SJCRH30 (cell line): Measurements from ENCODE around the gene TBC1D8. TPM values are rescaled to one million over a fixed set of nuclear protein-coding genes. Genes with fewer than 3 reads are reported as not detected.
A peak's percentile ranks its signal among the peaks of the same experiment; 100 is the strongest.

Experiments
- DNase-seq, 2 experiments: peaks; one replicate each; pipeline ENCODE4 v3.0.0-alpha.2; 2015 to 2020
- H3K27ac ChIP-seq: fragments of 250-450 bp; sonication (Bioruptor Pico); 2 replicates; pipeline ENCODE4 v1.5.1; 2020; ENCODE audit warnings: mild to moderate bottlenecking, moderate library complexity
- H3K27me3 ChIP-seq: fragments of 250-450 bp; sonication (Bioruptor Pico); 2 replicates; pipeline ENCODE4 v1.5.1; 2020; ENCODE audit warnings: mild to moderate bottlenecking, moderate library complexity
- H3K36me3 ChIP-seq: fragments of 250-450 bp; sonication (Bioruptor Pico); 2 replicates; pipeline ENCODE4 v1.5.1; 2020; ENCODE audit warnings: mild to moderate bottlenecking, moderate library complexity
- H3K4me1 ChIP-seq: fragments of 250-450 bp; sonication (Bioruptor Pico); 2 replicates; pipeline ENCODE4 v1.5.1; 2020; ENCODE audit warnings: mild to moderate bottlenecking, moderate library complexity
- H3K4me3 ChIP-seq: fragments of 250-450 bp; sonication (Bioruptor Pico); 2 replicates; pipeline ENCODE4 v1.5.1; 2020; ENCODE audit warnings: mild to moderate bottlenecking, moderate library complexity
- H3K9me3 ChIP-seq: fragments of 250-450 bp; sonication (Bioruptor Pico); replicated peaks from 2 replicates; pipeline ENCODE4 v1.5.1; 2020; ENCODE audit warnings: mild to moderate bottlenecking, moderate library complexity
- total RNA-seq: library from RNA; depleted of rRNA; stranded (reverse); fragments of >200 nt; shearing (Covaris generic); gene quantifications from 2 replicates; pipeline ENCODE4 v1.2.3, GENCODE V29; 2014

TBC1D8 gene
- total RNA-seq, 1 experiment from 2014 or later = 8.8 TPM

- no peaks in the 10 kb centered on the region for H3K4me1 ChIP-seq
- no peak overlapping the region for H3K4me3 ChIP-seq
- H3K27ac ChIP-seq = no peak overlapping the region
- peak in 1 of 2 experiments; percentile 29 for DNase-seq
- H3K27me3 ChIP-seq = no peaks in the 10 kb centered on the region
- H3K36me3 ChIP-seq = no peaks in the 10 kb centered on the region
- no peaks in the 10 kb centered on the region for H3K9me3 ChIP-seq
These were observed 114.6 kb downstream of the TBC1D8 start for GRCh38 chr2:101036562-101036961.

- DNase-seq = no peak
These were observed 119.0 kb downstream of the TBC1D8 start for GRCh38 chr2:101032084-101032776.

DNA sequence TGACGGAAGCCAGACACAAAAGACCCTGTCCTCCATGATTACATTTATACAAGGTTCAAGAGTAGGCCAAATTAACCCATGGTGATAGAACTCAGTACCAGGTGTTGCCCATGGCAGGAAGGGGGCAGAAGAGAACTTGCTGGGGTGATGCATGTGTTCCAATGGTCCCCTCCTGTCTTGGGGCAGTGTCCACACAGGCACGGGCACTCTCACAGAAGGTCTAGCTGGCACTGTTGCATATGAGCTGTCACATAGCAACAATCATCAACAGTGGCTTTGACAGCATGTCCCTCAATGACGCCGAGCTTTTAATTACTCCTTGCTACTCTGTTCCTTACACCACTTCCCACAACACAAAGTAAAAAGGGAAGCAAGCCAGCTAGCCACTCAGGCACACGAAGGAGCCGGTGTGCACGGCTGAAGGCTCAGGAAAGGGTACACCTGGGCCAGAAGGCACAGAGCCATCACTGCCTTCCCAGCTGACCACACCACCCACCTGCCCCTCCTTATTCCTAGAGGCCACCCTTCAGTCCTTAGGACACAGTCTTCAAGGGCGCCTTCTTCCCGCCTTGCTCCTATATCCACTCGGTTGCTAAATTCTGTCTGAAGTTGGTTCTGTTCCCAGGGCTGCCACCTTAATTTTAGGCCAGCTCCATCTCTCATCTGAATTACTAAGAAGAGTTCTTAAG is 120.2 kb downstream of the TBC1D8 start:
- Histone ChIP-seq H3K9me3 (no peaks in the 10 kb centered on the region), H3K4me3 (no peak overlapping the region), H3K4me1 (no peaks in the 10 kb centered on the region), H3K36me3 (no peaks in the 10 kb centered on the region), H3K27me3 (no peaks in the 10 kb centered on the region), H3K27ac (no peak overlapping the region)
- DNase-seq = no peak

More at GRCh38 chr2:101032084-101032776, 119.0 kb downstream of the TBC1D8 start:
- no peak overlapping the region for H3K27ac ChIP-seq
- H3K4me1 ChIP-seq = no peaks in the 10 kb centered on the region
- no peak overlapping the region for H3K4me3 ChIP-seq
- H3K36me3 ChIP-seq = no peaks in the 10 kb centered on the region
- no peaks in the 10 kb centered on the region for H3K9me3 ChIP-seq
- H3K27me3 ChIP-seq = no peaks in the 10 kb centered on the region

- Histone ChIP-seq H3K4me1 (no peaks in the 10 kb centered on the region), H3K27me3 (no peaks in the 10 kb centered on the region), H3K27ac (no peak overlapping the region), H3K36me3 (0 out of 2 replicates have a peak, but pooled peaks cover 3% of the 10 kb centered on the region), H3K9me3 (no peaks in the 10 kb centered on the region), H3K4me3 (no peak overlapping the region)
- DNase-seq = no peak
These were observed 123.3 kb downstream of the TBC1D8 start for GRCh38 chr2:101027852-101028251.

DNA sequence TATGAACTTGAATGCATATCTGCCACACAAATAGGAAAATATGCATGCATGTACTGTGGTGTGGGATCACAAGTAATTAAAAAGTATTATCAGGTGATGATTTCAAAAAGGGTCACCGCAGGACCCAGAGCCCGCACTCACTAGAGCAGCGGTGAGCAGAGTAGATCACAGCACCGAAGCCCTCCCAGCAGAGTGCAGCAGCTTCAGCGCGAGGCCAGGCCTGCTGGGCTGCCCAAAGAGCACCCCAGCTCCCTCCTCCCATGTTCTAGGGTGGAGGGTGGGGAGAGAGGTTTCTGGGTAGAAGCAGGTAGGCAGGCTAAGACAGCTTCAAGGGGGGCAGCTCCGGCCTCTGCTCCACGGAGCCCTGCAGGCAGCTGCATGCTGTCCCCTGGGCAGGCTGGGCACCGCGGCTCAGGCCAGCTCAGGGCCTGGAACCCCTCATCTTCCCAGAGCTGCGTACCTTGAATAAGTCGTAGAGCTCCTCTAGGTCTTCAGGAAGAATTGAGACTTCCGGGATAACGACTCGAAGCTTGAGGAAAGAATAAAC is 124.2 kb downstream of the TBC1D8 start:
- H3K27me3 ChIP-seq = no peaks in the 10 kb centered on the region
- DNase-seq = no peak
- no peak overlapping the region for H3K27ac ChIP-seq
- H3K4me1 ChIP-seq = no peaks in the 10 kb centered on the region
- H3K4me3 ChIP-seq = no peak overlapping the region
- H3K9me3 ChIP-seq = no peaks in the 10 kb centered on the region
- H3K36me3 ChIP-seq = 0 out of 2 replicates have a peak, but pooled peaks cover 3% of the 10 kb centered on the region

DNA sequence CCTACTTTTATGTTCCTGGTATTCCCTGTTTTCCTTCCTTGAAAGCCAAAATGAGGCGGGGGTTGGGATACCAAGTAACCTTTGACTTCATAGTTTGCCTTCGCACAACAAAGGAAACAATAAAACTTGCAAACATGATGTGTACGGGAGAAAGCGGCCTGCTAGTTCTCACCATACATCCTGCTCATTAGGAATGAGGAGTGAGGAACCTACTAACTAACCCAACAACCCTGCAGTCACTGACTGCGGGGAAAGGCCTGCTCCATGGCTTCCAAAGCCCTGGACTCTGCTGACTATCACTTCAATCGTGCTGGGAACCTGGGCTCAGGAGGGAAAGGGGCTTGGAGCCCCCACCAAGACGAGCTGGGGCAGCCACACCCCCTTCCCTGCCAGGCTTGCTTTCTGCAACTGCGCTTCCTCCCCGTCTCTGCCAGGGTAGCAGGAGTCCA is 124.9 kb downstream of the TBC1D8 start:
- Histone ChIP-seq H3K36me3 (0 out of 2 replicates have a peak, but pooled peaks cover 3% of the 10 kb centered on the region), H3K27ac (no peak overlapping the region), H3K9me3 (no peaks in the 10 kb centered on the region), H3K4me3 (no peak overlapping the region), H3K4me1 (no peaks in the 10 kb centered on the region), H3K27me3 (no peaks in the 10 kb centered on the region)
- no peak for DNase-seq

GRCh38 chr2:101025561-101025960 is 125.6 kb downstream of the TBC1D8 start:
- no peaks in the 10 kb centered on the region for H3K27me3 ChIP-seq
- H3K4me1 ChIP-seq = no peaks in the 10 kb centered on the region
- H3K9me3 ChIP-seq = no peaks in the 10 kb centered on the region
- no peak for DNase-seq
- no peak overlapping the region for H3K4me3 ChIP-seq
- 0 out of 2 replicates have a peak, but pooled peaks cover 3% of the 10 kb centered on the region for H3K36me3 ChIP-seq
- H3K27ac ChIP-seq = no peak overlapping the region

DNA sequence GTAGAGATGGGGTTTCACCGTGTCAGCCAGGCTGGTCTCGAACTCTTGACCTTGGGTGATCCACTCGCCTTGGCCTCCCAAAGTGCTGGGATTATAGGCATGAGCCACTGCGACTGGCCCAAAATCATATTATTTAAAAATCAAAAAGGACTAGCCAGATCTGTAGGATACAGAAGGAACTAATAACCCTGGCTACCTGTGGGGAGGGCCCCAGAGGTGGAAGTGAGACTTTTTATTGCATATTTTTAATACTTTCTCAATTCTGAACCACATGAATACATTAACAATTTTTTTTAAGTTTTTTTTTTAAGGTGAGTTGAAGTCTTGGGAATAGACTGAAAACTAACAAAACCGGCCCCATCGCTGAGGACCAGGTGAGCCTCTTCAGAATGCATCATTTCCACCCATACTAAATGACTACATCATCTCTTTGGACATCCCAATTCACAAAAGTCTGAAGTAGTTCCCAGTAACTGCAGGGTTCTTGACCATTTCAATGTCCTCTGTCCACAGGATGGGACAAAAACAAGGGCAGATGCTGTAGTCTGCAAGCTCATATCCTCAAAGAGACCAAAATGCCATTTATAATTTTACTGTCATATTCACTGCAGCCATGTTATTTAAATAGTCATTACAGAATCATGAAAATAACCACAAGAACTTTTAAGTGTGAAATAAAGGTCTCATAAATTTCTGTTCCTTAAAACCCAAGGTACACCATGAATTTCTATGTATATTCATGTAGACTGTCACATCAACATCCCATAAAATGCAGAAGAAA is 127.7 kb downstream of the TBC1D8 start:
- H3K27ac ChIP-seq = no peak overlapping the region
- no peak overlapping the region for H3K4me3 ChIP-seq
- H3K9me3 ChIP-seq = no peaks in the 10 kb centered on the region
- no peaks in the 10 kb centered on the region for H3K27me3 ChIP-seq
- 0 out of 2 replicates have a peak, but pooled peaks cover 3% of the 10 kb centered on the region for H3K36me3 ChIP-seq
- no peak for DNase-seq
- no peaks in the 10 kb centered on the region for H3K4me1 ChIP-seq

GRCh38 chr2:101022221-101022620 is 129.0 kb downstream of the TBC1D8 start:
- Histone ChIP-seq H3K27me3 (no peaks in the 10 kb centered on the region), H3K4me1 (no peaks in the 10 kb centered on the region), H3K4me3 (no peak overlapping the region), H3K36me3 (peaks cover 9% of the 10 kb centered on the region; the same call in 1 of the 2 replicates), H3K27ac (no peak overlapping the region), H3K9me3 (no peaks in the 10 kb centered on the region)
- DNase-seq = no peak

- Histone ChIP-seq H3K27ac (no peak overlapping the region), H3K36me3 (peaks cover 11% of the 10 kb centered on the region; the same call in 1 of the 2 replicates)
These were observed 132.2 kb downstream of the TBC1D8 start for GRCh38 chr2:101018934-101019333.

GRCh38 chr2:101017371-101017770 is 133.8 kb downstream of the TBC1D8 start:
- no peaks in the 10 kb centered on the region for H3K27me3 ChIP-seq
- H3K4me1 ChIP-seq = no peaks in the 10 kb centered on the region
- no peaks in the 10 kb centered on the region for H3K9me3 ChIP-seq
- H3K27ac ChIP-seq = no peak overlapping the region
- DNase-seq = no peak
- no peak overlapping the region for H3K4me3 ChIP-seq
- peaks cover 12% of the 10 kb centered on the region; the same call in 1 of the 2 replicates for H3K36me3 ChIP-seq

More at GRCh38 chr2:101018934-101019333, 132.2 kb downstream of the TBC1D8 start:
- no peak for DNase-seq
- no peak overlapping the region for H3K4me3 ChIP-seq
- H3K4me1 ChIP-seq = no peaks in the 10 kb centered on the region
- no peaks in the 10 kb centered on the region for H3K27me3 ChIP-seq
- H3K9me3 ChIP-seq = no peaks in the 10 kb centered on the region

GRCh38 chr2:101014264-101014857 is 136.8 kb downstream of the TBC1D8 start:
- DNase-seq = no peak
- Histone ChIP-seq H3K36me3 (peaks cover 17% of the 10 kb centered on the region), H3K27ac (no peak overlapping the region), H3K27me3 (no peaks in the 10 kb centered on the region), H3K9me3 (no peaks in the 10 kb centered on the region), H3K4me3 (no peak overlapping the region), H3K4me1 (no peaks in the 10 kb centered on the region)

GRCh38 chr2:101012706-101013181 is 138.4 kb downstream of the TBC1D8 start:
- H3K36me3 ChIP-seq = peaks cover 23% of the 10 kb centered on the region
- peak; percentile 22 to 66 for DNase-seq
- no peak overlapping the region for H3K27ac ChIP-seq
- H3K27me3 ChIP-seq = no peaks in the 10 kb centered on the region
- no peaks in the 10 kb centered on the region for H3K9me3 ChIP-seq
- no peak overlapping the region for H3K4me3 ChIP-seq
- no peaks in the 10 kb centered on the region; the same call in 1 of the 2 replicates for H3K4me1 ChIP-seq
